Vagina (tissue), 2 donors: Measurements from ENCODE around the gene OGDH. TPM values are rescaled to one million over a fixed set of nuclear protein-coding genes. Genes with fewer than 3 reads are reported as not detected.

Source experiments
- DNase-seq, 2 donors: peaks; one replicate each; pipeline ENCODE4 v3.0.0-alpha.2; 2017; ENCODE audit errors: extremely low spot score in 2 of 2
- H3K27ac ChIP-seq: fragments of 200-600 bp; sonication (generic); one replicate; pipeline ENCODE4 v1.5.1; 2019
- H3K27me3 ChIP-seq: fragments of 200-600 bp; sonication (generic); one replicate; pipeline ENCODE4 v1.5.1; 2019
- H3K36me3 ChIP-seq, 2 donors: fragments of 200-600 bp; sonication (generic); one replicate each; pipeline ENCODE4 v1.5.1; 2017 to 2019
- H3K4me1 ChIP-seq: fragments of 200-600 bp; sonication (generic); one replicate; pipeline ENCODE4 v1.5.1; 2019
- H3K4me3 ChIP-seq, 2 donors: fragments of 200-600 bp; sonication (generic); 1 replicate in 1 of 2; 2 replicates in 1 of 2; pipeline ENCODE4 v1.5.1; 2016 to 2019
- H3K9me3 ChIP-seq: fragments of 200-600 bp; sonication (generic); one replicate; pipeline ENCODE4 v1.5.1; 2019
- POLR2A ChIP-seq, 2 donors: fragments of 450-650 bp; IDR thresholded peaks; one replicate each; pipeline ENCODE4 v1.6.1; 2017; ENCODE audit warnings: antibody characterized with exemption in 2 of 2, mild to moderate bottlenecking in 2 of 2, moderate library complexity in 2 of 2
- POLR2AphosphoS5 ChIP-seq, 2 donors: sonication (generic); formaldehyde crosslinking; IDR thresholded peaks; one replicate each; pipeline ENCODE4 v1.9.0; 2017; ENCODE audit warnings: antibody characterized with exemption in 2 of 2, mild to moderate bottlenecking in 2 of 2, low read depth in 1 of 2; ENCODE audit not compliant: insufficient read depth in 1 of 2
- intact Hi-C: fragments of 100-400 bp; cut with DNase I; formaldehyde crosslinking; loops from one replicate; pipeline ENCODE4 v1.15.1; 2023
- total RNA-seq: library from RNA; depleted of rRNA; stranded (reverse); fragments of >200 nt; gene quantifications from one replicate; pipeline ENCODE4 v1.2.3, GENCODE V29; 2016
- TF ChIP-seq, protein P1 (sequence below), 3 experiments: fragments of 450-650 bp in 2 of 3; fragments of 200-600 bp in 1 of 3; sonication (generic) in 1 of 3; IDR thresholded peaks; one replicate each; pipeline ENCODE4 v1.5.1; 2017 to 2019; ENCODE audit warnings: antibody characterized with exemption in 3 of 3, mild to moderate bottlenecking in 2 of 3, moderate library complexity in 2 of 3

OGDH gene
- total RNA-seq, result 80.0 TPM

DNA sequence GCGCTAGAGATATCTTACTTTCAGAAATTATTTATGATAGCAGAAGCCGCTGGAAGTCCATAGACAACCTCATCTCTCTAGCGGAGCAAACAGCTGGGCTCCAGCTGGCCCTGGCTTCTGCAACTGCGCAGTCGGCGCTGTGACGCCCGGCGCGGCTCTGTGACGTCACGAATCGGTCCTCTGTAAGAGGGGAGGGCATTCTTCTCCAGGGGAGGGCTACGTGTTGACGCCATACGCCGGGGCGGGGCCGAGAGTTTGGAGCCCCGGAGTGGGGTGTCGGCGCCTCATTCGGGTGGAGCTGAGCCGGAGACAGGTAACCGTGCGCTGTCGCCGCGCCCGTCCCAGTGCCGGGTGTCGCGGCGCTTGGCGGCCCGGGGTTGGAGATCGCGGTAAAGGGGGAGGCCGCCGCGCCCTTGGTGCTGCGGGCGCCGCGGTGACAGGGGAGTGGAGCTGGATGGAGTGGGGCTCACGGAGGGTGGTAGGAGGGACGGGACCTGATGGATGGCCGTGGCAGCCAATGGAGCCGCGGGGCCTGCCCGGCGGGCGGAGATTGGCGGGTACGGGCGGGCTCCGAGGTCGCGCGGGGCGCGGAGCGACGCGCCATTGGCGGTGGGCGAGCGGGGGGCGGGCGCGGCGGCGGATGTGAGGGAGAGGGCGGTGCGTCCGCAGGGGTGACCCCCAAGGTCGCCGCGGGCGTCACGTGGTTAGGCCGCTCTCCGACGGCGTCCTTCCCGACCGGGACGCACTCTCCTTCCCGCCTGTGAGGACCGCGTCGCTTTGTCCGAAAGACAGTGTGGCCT lies at the start of gene OGDH:
Gene OGDH, plus strand, starts transcription at position 287 of the 800 bp plus-strand sequence. CDS start 17,717 bp downstream, outside the sequence.
- Histone ChIP-seq H3K9me3 (no peaks in the 10 kb centered on the region), H3K27me3 (no peaks in the 10 kb centered on the region), H3K36me3 (no peaks in the 10 kb centered on the region), H3K4me3 (peak within 1 kb of the TSS; percentile 81 to 92), H3K4me1 (peaks cover 29% of the 10 kb centered on the region), H3K27ac (peak within 1 kb of the TSS; percentile 99)
- TF ChIP-seq POLR2A (IDR thresholded peaks at IDR 0.05), result peak in 1 of 2 donors; percentile 94
- TF ChIP-seq, protein P1, sequence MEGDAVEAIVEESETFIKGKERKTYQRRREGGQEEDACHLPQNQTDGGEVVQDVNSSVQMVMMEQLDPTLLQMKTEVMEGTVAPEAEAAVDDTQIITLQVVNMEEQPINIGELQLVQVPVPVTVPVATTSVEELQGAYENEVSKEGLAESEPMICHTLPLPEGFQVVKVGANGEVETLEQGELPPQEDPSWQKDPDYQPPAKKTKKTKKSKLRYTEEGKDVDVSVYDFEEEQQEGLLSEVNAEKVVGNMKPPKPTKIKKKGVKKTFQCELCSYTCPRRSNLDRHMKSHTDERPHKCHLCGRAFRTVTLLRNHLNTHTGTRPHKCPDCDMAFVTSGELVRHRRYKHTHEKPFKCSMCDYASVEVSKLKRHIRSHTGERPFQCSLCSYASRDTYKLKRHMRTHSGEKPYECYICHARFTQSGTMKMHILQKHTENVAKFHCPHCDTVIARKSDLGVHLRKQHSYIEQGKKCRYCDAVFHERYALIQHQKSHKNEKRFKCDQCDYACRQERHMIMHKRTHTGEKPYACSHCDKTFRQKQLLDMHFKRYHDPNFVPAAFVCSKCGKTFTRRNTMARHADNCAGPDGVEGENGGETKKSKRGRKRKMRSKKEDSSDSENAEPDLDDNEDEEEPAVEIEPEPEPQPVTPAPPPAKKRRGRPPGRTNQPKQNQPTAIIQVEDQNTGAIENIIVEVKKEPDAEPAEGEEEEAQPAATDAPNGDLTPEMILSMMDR (IDR thresholded peaks at IDR 0.05), result no peak
- peak; percentile 99 to 100 for TF ChIP-seq POLR2AphosphoS5 (IDR thresholded peaks at IDR 0.05; ENCODE audit: insufficient read depth in 1 of 2, low read depth in 1 of 2)
- intact Hi-C loops, result loop anchor here (2.0 kb wide), 1 partner anchor 190 kb away; the partner anchor contains the start of gene PPIA
- peak; percentile 99 for DNase-seq

DNA sequence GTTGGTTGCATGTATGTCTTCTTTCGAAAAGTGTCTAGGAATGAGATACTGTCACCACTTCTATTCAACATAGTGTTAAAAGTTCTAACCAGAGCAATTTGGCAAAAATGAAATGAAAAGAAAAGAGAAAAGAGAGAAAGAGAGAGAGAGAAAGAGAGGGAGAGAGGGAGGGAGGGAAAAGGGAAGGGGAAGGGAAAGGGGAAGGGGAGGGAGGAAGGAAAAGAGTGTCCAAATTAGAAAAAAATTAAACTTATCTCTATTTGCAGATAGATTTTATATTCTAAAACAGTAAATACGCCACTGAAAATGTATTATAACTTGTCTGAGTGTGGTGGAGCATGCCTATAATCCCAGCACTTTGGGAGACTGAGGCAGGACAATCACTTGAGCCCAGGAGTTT lies 48.9 kb upstream of the OGDH start:
- Histone ChIP-seq H3K27me3 (no peaks in the 10 kb centered on the region), H3K4me3 (no peak overlapping the region), H3K4me1 (no peaks in the 10 kb centered on the region), H3K9me3 (no peaks in the 10 kb centered on the region), H3K36me3 (no peaks in the 10 kb centered on the region), H3K27ac (no peak overlapping the region)
- no peak for DNase-seq
- TF ChIP-seq POLR2AphosphoS5 (IDR thresholded peaks at IDR 0.05; ENCODE audit: insufficient read depth in 1 of 2, low read depth in 1 of 2), result no peak
- no peak for TF ChIP-seq POLR2A (IDR thresholded peaks at IDR 0.05)
- TF ChIP-seq, protein P1 (IDR thresholded peaks at IDR 0.05), result no peak
- intact Hi-C loops, result no loop called here

DNA sequence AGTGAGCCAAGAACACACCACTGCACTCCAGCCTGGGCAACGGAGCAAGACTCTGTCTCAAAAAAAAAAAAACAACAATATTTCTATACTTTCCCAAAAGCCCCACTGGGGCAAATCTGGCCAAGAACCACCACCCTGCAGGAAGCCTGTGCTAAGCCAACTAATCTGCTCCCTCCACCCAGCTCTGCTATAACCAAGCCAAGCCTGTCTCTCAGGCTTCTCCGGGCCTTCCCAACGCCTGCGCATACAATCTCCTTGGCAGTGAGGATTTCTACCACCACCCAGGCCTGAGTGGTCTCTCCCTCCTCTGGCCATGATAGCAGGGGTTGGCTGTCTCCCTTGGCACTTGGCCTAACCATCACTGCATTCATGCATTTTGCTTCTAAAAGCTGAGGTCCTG lies 46.9 kb upstream of the OGDH start:
- H3K4me3 ChIP-seq, result no peak overlapping the region
- TF ChIP-seq, protein P1 (IDR thresholded peaks at IDR 0.05), result no peak
- TF ChIP-seq POLR2A (IDR thresholded peaks at IDR 0.05) (no peak), POLR2AphosphoS5 (IDR thresholded peaks at IDR 0.05; ENCODE audit: insufficient read depth in 1 of 2, low read depth in 1 of 2) (no peak)
- DNase-seq, result no peak
- no peaks in the 10 kb centered on the region for H3K4me1 ChIP-seq
- no peaks in the 10 kb centered on the region for H3K27me3 ChIP-seq
- intact Hi-C loops, result no loop called here
- H3K36me3 ChIP-seq, result peaks cover 0 to 6% of the 10 kb centered on the region in 2 donors
- no peaks in the 10 kb centered on the region for H3K9me3 ChIP-seq
- no peak overlapping the region for H3K27ac ChIP-seq

DNA sequence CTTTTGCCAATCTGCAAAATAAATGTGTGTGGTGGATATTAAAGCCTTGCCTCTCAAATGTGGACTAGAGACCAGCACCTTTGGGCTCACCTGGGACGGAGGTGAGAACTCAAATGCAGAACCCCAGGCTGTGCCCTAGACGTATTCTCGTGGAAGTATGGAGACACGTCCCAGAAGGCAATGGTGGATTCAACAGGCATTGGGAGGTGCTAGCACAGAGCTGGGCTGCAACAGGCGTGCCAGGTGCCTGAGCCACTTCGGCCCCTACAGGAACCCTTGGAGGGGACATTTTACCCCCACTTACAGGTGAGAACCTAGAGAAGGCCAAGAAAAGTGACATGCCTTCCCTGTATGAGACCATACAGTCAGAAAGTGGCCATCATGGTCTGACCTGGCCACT lies 44.9 kb upstream of the OGDH start:
- TF ChIP-seq POLR2AphosphoS5 (IDR thresholded peaks at IDR 0.05; ENCODE audit: insufficient read depth in 1 of 2, low read depth in 1 of 2) (no peak), POLR2A (IDR thresholded peaks at IDR 0.05) (no peak)
- TF ChIP-seq, protein P1 (IDR thresholded peaks at IDR 0.05), result no peak
- H3K36me3 ChIP-seq, result peaks cover 0 to 11% of the 10 kb centered on the region in 2 donors
- no peak overlapping the region for H3K27ac ChIP-seq
- no peaks in the 10 kb centered on the region for H3K4me1 ChIP-seq
- intact Hi-C loops, result loop anchor here (5.0 kb wide), 1 partner anchor 319 kb away; no protein-coding TSS in a partner anchor
- no peaks in the 10 kb centered on the region for H3K27me3 ChIP-seq
- H3K9me3 ChIP-seq, result no peaks in the 10 kb centered on the region
- DNase-seq, result no peak
- no peak overlapping the region for H3K4me3 ChIP-seq
